ENCODE data around the gene EFNA1. TPM values are rescaled to one million over a fixed set of nuclear protein-coding genes. Genes with fewer than 3 reads are reported as not detected.

EFNA1 gene
- total and polyA plus RNA-seq, 2 of the 13 experiments (the other 11 are each of a cell fraction or from before 2014, with no cell fraction given), result 81.8 to 874 TPM

GRCh38 chr1:155135415-155136028, 7.8 kb downstream of the EFNA1 start, which contains the start of gene SLC50A1 (continued):
- no peak for TF ChIP-seq HIC2 (CRISPR knock-in tag; IDR thresholded peaks at IDR 0.05; ENCODE audit: low read depth)
- peak; percentile 78 for TF ChIP-seq ZNF781 (CRISPR knock-in tag; IDR thresholded peaks at IDR 0.05; ENCODE audit: borderline replicate concordance, not compliant biosample characterization)
- TF ChIP-seq ZSCAN30 (CRISPR knock-in tag; IDR thresholded peaks at IDR 0.05), result 0 out of 2 replicates have a peak, but pooled peaks have one; percentile 60
- TF ChIP-seq RELA (CRISPR knock-in tag; IDR thresholded peaks at IDR 0.05), result peak; percentile 35; the same call in 1 of the 2 replicates
- TF ChIP-seq BCL6 (CRISPR knock-in tag; IDR thresholded peaks at IDR 0.05), result peak; percentile 42; the same call in 1 of the 2 replicates
- TF ChIP-seq ZSCAN12 (CRISPR knock-in tag; IDR thresholded peaks at IDR 0.05), result no peak
- TF ChIP-seq ZNF674 (CRISPR knock-in tag; IDR thresholded peaks at IDR 0.05; ENCODE audit: low read depth), result no peak
- TF ChIP-seq ELK4 (CRISPR knock-in tag; IDR thresholded peaks at IDR 0.05; ENCODE audit: borderline replicate concordance), result no peak
- no peak for TF ChIP-seq ZNF792 (CRISPR knock-in tag; IDR thresholded peaks at IDR 0.05)
- no peak for TF ChIP-seq ZNF281 (CRISPR knock-in tag; IDR thresholded peaks at IDR 0.05; ENCODE audit: borderline replicate concordance)
- TF ChIP-seq ZNF430 (CRISPR knock-in tag; IDR thresholded peaks at IDR 0.05), result peak; percentile 64
- TF ChIP-seq NCOR1 (IDR thresholded peaks at IDR 0.05; ENCODE audit: borderline replicate concordance, low read length), result peak; percentile 12; the same call in 1 of the 2 replicates
- TF ChIP-seq ARNT (IDR thresholded peaks at IDR 0.05), result no peak
- TF ChIP-seq ZNF18 (CRISPR knock-in tag; IDR thresholded peaks at IDR 0.05; ENCODE audit: insufficient replicate concordance), result no peak
- TF ChIP-seq STAG1 (CRISPR knock-in tag; IDR thresholded peaks at IDR 0.05), result no peak
- peak; percentile 56; the same call in 1 of the 2 replicates for TF ChIP-seq FOXC1 (CRISPR knock-in tag; IDR thresholded peaks at IDR 0.05; ENCODE audit: borderline replicate concordance)
- TF ChIP-seq ARID5B (CRISPR knock-in tag; IDR thresholded peaks at IDR 0.05), result no peak

All from HepG2 (cell line).